ENCODE data around the gene NAA80. TPM values are rescaled to one million over a fixed set of nuclear protein-coding genes. Genes with fewer than 3 reads are reported as not detected.

The NAA80 gene
- total and polyA plus RNA-seq, 2 of the 13 experiments (the other 11 are each of a cell fraction or from before 2014, with no cell fraction given): 3.4 to 8.7 TPM

GRCh38 chr3:50303013-50303815 lies 4.0 kb upstream of the NAA80 start, which contains the start of gene HYAL1:
HYAL1 (minus strand) TSS chr3:50303574; CDS start chr3:50302956, 618 bp downstream.
- Histone ChIP-seq H3K36me3 (replicated peaks in 1 of 2; ENCODE audit: control insufficient read depth in 1 of 2, insufficient read depth in 2 of 2, low read length in 2 of 2) (peaks cover 1 to 3% of the 10 kb centered on the region in 2 experiments; a peak in 2 of 5 replicates), H2AFZ (ENCODE audit: low read length) (no peak within 1 kb of the TSS), H3K4me3 (replicated peaks in 1 of 3; ENCODE audit: insufficient read depth in 1 of 3, low read depth in 2 of 3, low read length in 3 of 3) (peak within 1 kb of the TSS; percentile 67 to 91 (median 71)), H3K9ac (ENCODE audit: insufficient read depth, low read depth, low read length) (peak within 1 kb of the TSS; percentile 93), H3K4me1 (ENCODE audit: insufficient read depth, low read length) (peaks cover 48% of the 10 kb centered on the region), H4K20me1 (ENCODE audit: insufficient read depth, low read length) (peaks cover 11% of the 10 kb centered on the region), H3K79me2 (ENCODE audit: insufficient read depth, low read length) (peaks cover 36% of the 10 kb centered on the region), H3K9me3 (ENCODE audit: low read length) (peaks cover 6% of the 10 kb centered on the region), H3K4me2 (ENCODE audit: low read depth, low read length) (peak within 1 kb of the TSS; percentile 86), H3K27ac (ENCODE audit: extremely low read length, insufficient read depth, low read length) (peak within 1 kb of the TSS; percentile 96), H3K27me3 (ENCODE audit: control insufficient read depth in 1 of 2, insufficient read depth in 2 of 2, low read length in 2 of 2) (no peaks in the 10 kb centered on the region; a peak in 1 of 5 replicates)
- BruUV-seq (replicated peaks): TSS peak; percentile 84
- FAIRE-seq: peak; percentile 91
- peak; percentile 91 for DNase-seq (ENCODE audit: low spot score)
- ChIA-PET POLR2A (interaction anchor here (0.9 to 7.9 kb wide), 16 partner anchors 11 to 288 kb away, joined by 3 to 222 read pairs (median 9); partner anchors contain the start of genes CYB561D2, GNAI2, HYAL2 and IFRD2), CTCF (ENCODE audit: low intra/inter-chr PET ratio, low total read pairs) (interaction anchor here (1.9 to 2.5 kb wide), 2 partner anchors 19 to 21 kb away, joined by 14 to 15 read pairs; partner anchors contain the start of gene HYAL2)
- in situ Hi-C loops (cut with HindIII; ENCODE audit: extremely low pct_ligation_motif_present, low pct_unique_long_range_greater_than_20kb): no loop called here
- WGBS (ENCODE audit: low lambda C conversion rate): 0% methylated on average over 4 of the region's 14 CpGs
- ATAC-seq: peak; percentile 71
- intact Hi-C loops (cut with micrococcal nuclease; ENCODE audit: unreplicated experiment): loop anchor here (1.0 to 5.0 kb wide), 2 partner anchors 21 to 41 kb away; no protein-coding TSS in a partner anchor
- TF ChIP-seq PTBP1 (IDR thresholded peaks at IDR 0.05; ENCODE audit: low read depth, low read length, poor library complexity, severe bottlenecking) (peak; percentile 68), CBX5 (CRISPR knock-in tag; IDR thresholded peaks at IDR 0.05; ENCODE audit: borderline replicate concordance) (peak; percentile 43; the same call in 1 of the 2 replicates), MEIS2 (CRISPR knock-in tag; IDR thresholded peaks at IDR 0.05) (no peak), PAXIP1 (CRISPR knock-in tag; conservative IDR thresholded peaks at IDR 0.05) (peak; percentile 71; the same call in 1 of the 2 replicates), FOSL2 (CRISPR knock-in tag; IDR thresholded peaks at IDR 0.05) (peak; percentile 21), ZNF609 (CRISPR knock-in tag; IDR thresholded peaks at IDR 0.05; ENCODE audit: borderline replicate concordance) (no peak; the same call in 1 of the 2 replicates), NFKBIZ (CRISPR knock-in tag; IDR thresholded peaks at IDR 0.05) (peak; percentile 58), ZNF263 (CRISPR knock-in tag; IDR thresholded peaks at IDR 0.05) (peak; percentile 31; the same call in 1 of the 2 replicates), FOXK1 (CRISPR knock-in tag; IDR thresholded peaks at IDR 0.05; ENCODE audit: borderline replicate concordance, low read depth) (peak; percentile 40; the same call in 1 of the 2 replicates)
- TF ChIP-seq, protein P1, sequence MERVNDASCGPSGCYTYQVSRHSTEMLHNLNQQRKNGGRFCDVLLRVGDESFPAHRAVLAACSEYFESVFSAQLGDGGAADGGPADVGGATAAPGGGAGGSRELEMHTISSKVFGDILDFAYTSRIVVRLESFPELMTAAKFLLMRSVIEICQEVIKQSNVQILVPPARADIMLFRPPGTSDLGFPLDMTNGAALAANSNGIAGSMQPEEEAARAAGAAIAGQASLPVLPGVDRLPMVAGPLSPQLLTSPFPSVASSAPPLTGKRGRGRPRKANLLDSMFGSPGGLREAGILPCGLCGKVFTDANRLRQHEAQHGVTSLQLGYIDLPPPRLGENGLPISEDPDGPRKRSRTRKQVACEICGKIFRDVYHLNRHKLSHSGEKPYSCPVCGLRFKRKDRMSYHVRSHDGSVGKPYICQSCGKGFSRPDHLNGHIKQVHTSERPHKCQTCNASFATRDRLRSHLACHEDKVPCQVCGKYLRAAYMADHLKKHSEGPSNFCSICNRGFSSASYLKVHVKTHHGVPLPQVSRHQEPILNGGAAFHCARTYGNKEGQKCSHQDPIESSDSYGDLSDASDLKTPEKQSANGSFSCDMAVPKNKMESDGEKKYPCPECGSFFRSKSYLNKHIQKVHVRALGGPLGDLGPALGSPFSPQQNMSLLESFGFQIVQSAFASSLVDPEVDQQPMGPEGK (CRISPR knock-in tag; IDR thresholded peaks at IDR 0.05): peak; percentile 97
